HCT116 (cell line): ENCODE data around the gene GDF2. TPM values are rescaled to one million over a fixed set of nuclear protein-coding genes. Genes with fewer than 3 reads are reported as not detected.

ENCODE experiments used
- ATAC-seq: fragments of 200-7000 bp; cut with Tn5 transposase; 2 replicates; pipeline ENCODE4 v1.9.1; 2020; ENCODE audit warnings: mild to moderate bottlenecking, moderate library complexity
- BruUV-seq: library from RNA; stranded (reverse); fragments of 400-500 nt; replicated peaks from 2 replicates; lab custom pipeline; 2021; lab: Mats Ljungman, UMichigan
- CTCF ChIA-PET: fragments of 300-600 bp; sonication (Branson Sonifier 250); formaldehyde crosslinking; loops from one replicate; lab custom pipeline; 2021; ENCODE audit warnings: antibody characterized with exemption; lab: Charles Lee
- POLR2A ChIA-PET: fragments of 300-600, 350-600 bp; sonication (Branson Sonifier 250); formaldehyde crosslinking; loops from one replicate; lab custom pipeline; 2021; ENCODE audit warnings: antibody characterized with exemption; lab: Charles Lee
- RAD21 ChIA-PET, 2 experiments: fragments of 300-600 bp; sonication (Branson Sonifier 250); formaldehyde crosslinking; loops; one replicate each; lab custom pipeline; 2023; ENCODE audit warnings: low total read pairs in 2 of 2; ENCODE audit not compliant: uncharacterized antibody in 2 of 2, unreplicated experiment in 2 of 2, low non-redundant PET in 1 of 2; lab: Charles Lee
- DNase-seq: peaks from one replicate; pipeline ENCODE4 v3.0.0-alpha.2; 2010; ENCODE audit warnings: low read depth, low spot score
- H2AFZ ChIP-seq: fragments of 200-600 bp; shearing (Covaris generic), sonication (generic); 2 replicates; pipeline ENCODE4 v1.6.1; 2017; ENCODE audit warnings: low read depth, mixed run types, mixed read lengths, antibody characterized with exemption, low read length; ENCODE audit not compliant: poor library complexity, severe bottlenecking
- H3K27ac ChIP-seq: 2 replicates; pipeline ENCODE4 v1.5.1; 2012; ENCODE audit warnings: low read depth, low read length
- H3K27me3 ChIP-seq: fragments of 200-600 bp; sonication (generic); 2 replicates; pipeline ENCODE4 v1.6.1; 2016; ENCODE audit warnings: mixed run types, low read length, mixed read lengths; ENCODE audit not compliant: insufficient read depth
- H3K36me3 ChIP-seq, 2 experiments: fragments of 200-500 bp in 1 of 2; fragments of 200-600 bp in 1 of 2; sonication (Bioruptor generic) in 1 of 2; sonication (generic) in 1 of 2; 2 replicates each; pipeline versions ENCODE4 v1.5.1 to v1.6.1; 2014 to 2016; ENCODE audit warnings: low read length in 2 of 2, inconsistent platforms in 1 of 2, mixed read lengths in 1 of 2, mixed run types in 1 of 2; ENCODE audit not compliant: insufficient read depth in 2 of 2, control insufficient read depth in 1 of 2
- H3K4me1 ChIP-seq, 2 experiments: fragments of 200-600 bp in 1 of 2; sonication (generic) in 1 of 2; 2 replicates each; pipeline versions ENCODE4 v1.5.1 to v1.6.1; 2012 to 2017; ENCODE audit warnings: low read length in 2 of 2, inconsistent platforms in 1 of 2, mild to moderate bottlenecking in 1 of 2, mixed read lengths in 1 of 2, mixed run types in 1 of 2, moderate library complexity in 1 of 2; ENCODE audit not compliant: insufficient read depth in 2 of 2, control insufficient read depth in 1 of 2
- H3K4me2 ChIP-seq: fragments of 200-600 bp; sonication (generic); 2 replicates; pipeline ENCODE4 v1.6.1; 2017; ENCODE audit warnings: mixed run types, low read length, mixed read lengths
- H3K4me3 ChIP-seq, 2 experiments: fragments of 200-600 bp in 1 of 2; sonication (generic) in 1 of 2; replicated peaks in 1 of 2; 2 replicates each; pipeline ENCODE4 v1.5.1; 2011 to 2016; ENCODE audit warnings: low read length in 2 of 2, control low read depth in 1 of 2, low read depth in 1 of 2, mild to moderate bottlenecking in 1 of 2, mixed read lengths in 1 of 2, mixed run types in 1 of 2
- H3K79me2 ChIP-seq: fragments of 200-600 bp; sonication (generic); 2 replicates; pipeline ENCODE4 v1.6.1; 2017; ENCODE audit warnings: mild to moderate bottlenecking, mixed run types, low read length, moderate library complexity, mixed read lengths; ENCODE audit not compliant: insufficient read depth
- H3K9ac ChIP-seq: fragments of 200-600 bp; sonication (generic); 2 replicates; pipeline ENCODE4 v1.6.1; 2016; ENCODE audit warnings: low read length, mixed read lengths
- H3K9me2 ChIP-seq: fragments of 200-600 bp; sonication (generic), shearing (Covaris generic); 2 replicates; pipeline ENCODE4 v1.6.1; 2017; ENCODE audit warnings: mixed run types, mild to moderate bottlenecking, moderate library complexity; ENCODE audit not compliant: insufficient read depth
- H3K9me3 ChIP-seq, 2 experiments: fragments of 200-500 bp in 1 of 2; fragments of 200-600 bp in 1 of 2; sonication (Bioruptor generic) in 1 of 2; sonication (generic) in 1 of 2; 2 replicates each; pipeline ENCODE4 v1.6.1; 2014 to 2017; ENCODE audit warnings: low read length in 2 of 2, mixed read lengths in 2 of 2, inconsistent platforms in 1 of 2, low read depth in 1 of 2, mild to moderate bottlenecking in 1 of 2, mixed run types in 1 of 2, moderate library complexity in 1 of 2; ENCODE audit not compliant: control insufficient read depth in 1 of 2, insufficient read depth in 1 of 2
- H4K20me1 ChIP-seq: fragments of 200-600 bp; sonication (generic), shearing (Covaris generic); 2 replicates; pipeline ENCODE4 v1.6.1; 2017; ENCODE audit warnings: mixed run types, mild to moderate bottlenecking, moderate library complexity; ENCODE audit not compliant: insufficient read depth
- CBX3 ChIP-seq: IDR thresholded peaks from 2 replicates; pipeline ENCODE4 v1.6.1; 2012; ENCODE audit warnings: low read depth
- CEBPB ChIP-seq: IDR thresholded peaks from 2 replicates; pipeline ENCODE4 v1.6.1; 2012; ENCODE audit warnings: low read depth
- EGR1 ChIP-seq: IDR thresholded peaks from 2 replicates; pipeline ENCODE4 v1.6.1; 2012; ENCODE audit warnings: low read depth
- ELF1 ChIP-seq: IDR thresholded peaks from 2 replicates; pipeline ENCODE4 v1.6.1; 2012; ENCODE audit warnings: low read depth, borderline replicate concordance
- EZH2 ChIP-seq: fragments of 200-600 bp; sonication (generic); IDR thresholded peaks from 2 replicates; pipeline ENCODE4 v1.6.1; 2017; ENCODE audit warnings: antibody characterized with exemption, mixed run types
- EZH2phosphoT487 ChIP-seq: fragments of 200-600 bp; IDR thresholded peaks from 2 replicates; pipeline ENCODE4 v1.6.1; 2018; ENCODE audit warnings: antibody characterized with exemption, borderline replicate concordance
- FOSL1 ChIP-seq: IDR thresholded peaks from 2 replicates; pipeline ENCODE4 v1.6.1; 2012; ENCODE audit warnings: low read depth
- JUND ChIP-seq: IDR thresholded peaks from 2 replicates; pipeline ENCODE4 v1.6.1; 2012
- POLR2A ChIP-seq: IDR thresholded peaks from 2 replicates; pipeline ENCODE4 v1.7.0; 2011; ENCODE audit warnings: borderline replicate concordance; ENCODE audit not compliant: insufficient read depth, insufficient read length; ENCODE audit errors: extremely low read depth
- POLR2AphosphoS5 ChIP-seq: IDR thresholded peaks from 2 replicates; pipeline ENCODE4 v1.6.1; 2011; ENCODE audit warnings: mild to moderate bottlenecking, low read depth, low read length, moderate library complexity
- RAD21 ChIP-seq: IDR thresholded peaks from 2 replicates; pipeline ENCODE4 v1.6.1; 2012; ENCODE audit warnings: low read depth, mild to moderate bottlenecking
- SP1 ChIP-seq: IDR thresholded peaks from 2 replicates; pipeline ENCODE4 v1.6.1; 2012; ENCODE audit warnings: low read depth
- SRF ChIP-seq: IDR thresholded peaks from 2 replicates; pipeline ENCODE4 v1.6.1; 2012; ENCODE audit warnings: low read depth
- TCF7L2 ChIP-seq: IDR thresholded peaks from 2 replicates; pipeline ENCODE4 v1.7.0; 2011; ENCODE audit warnings: borderline replicate concordance, inconsistent platforms; ENCODE audit not compliant: insufficient read depth, insufficient read length; ENCODE audit errors: extremely low read depth
- YY1 ChIP-seq: IDR thresholded peaks from 2 replicates; pipeline ENCODE4 v1.6.1; 2011; ENCODE audit warnings: low read length, low read depth, moderate library complexity, mild to moderate bottlenecking; ENCODE audit not compliant: insufficient replicate concordance; ENCODE audit errors: extremely low read depth
- ZFX ChIP-seq: fragments of 450-650 bp; IDR thresholded peaks from 2 replicates; pipeline ENCODE4 v1.6.1; 2017
- ZNF274 ChIP-seq: fragments of 200-500 bp; sonication (Bioruptor generic); IDR thresholded peaks from 2 replicates; pipeline ENCODE4 v1.6.1; 2014; ENCODE audit warnings: mild to moderate bottlenecking, low read depth, low read length, inconsistent platforms
- intact Hi-C: fragments of 100-400 bp; cut with micrococcal nuclease; formaldehyde crosslinking; loops from 2 replicates; pipeline ENCODE4 v1.10.0; 2022
- total RNA-seq: library from RNA; stranded (reverse); gene quantifications from one replicate; pipeline ENCODE4 v1.2.1, GENCODE V29; 2021; ENCODE audit not compliant: unreplicated experiment
- TF ChIP-seq, protein P1 (sequence below): IDR thresholded peaks from 2 replicates; pipeline ENCODE4 v1.6.1; 2012
- TF ChIP-seq, protein P2 (sequence below): IDR thresholded peaks from 2 replicates; pipeline ENCODE4 v1.6.1; 2012
- TF ChIP-seq, protein P3 (sequence below): IDR thresholded peaks from 2 replicates; pipeline ENCODE4 v1.6.1; 2011; ENCODE audit warnings: mild to moderate bottlenecking, low read length, moderate library complexity; ENCODE audit not compliant: insufficient replicate concordance; ENCODE audit errors: extremely low read depth

Gene GDF2
- total RNA-seq, 1 experiment from 2014 or later: not detected

DNA sequence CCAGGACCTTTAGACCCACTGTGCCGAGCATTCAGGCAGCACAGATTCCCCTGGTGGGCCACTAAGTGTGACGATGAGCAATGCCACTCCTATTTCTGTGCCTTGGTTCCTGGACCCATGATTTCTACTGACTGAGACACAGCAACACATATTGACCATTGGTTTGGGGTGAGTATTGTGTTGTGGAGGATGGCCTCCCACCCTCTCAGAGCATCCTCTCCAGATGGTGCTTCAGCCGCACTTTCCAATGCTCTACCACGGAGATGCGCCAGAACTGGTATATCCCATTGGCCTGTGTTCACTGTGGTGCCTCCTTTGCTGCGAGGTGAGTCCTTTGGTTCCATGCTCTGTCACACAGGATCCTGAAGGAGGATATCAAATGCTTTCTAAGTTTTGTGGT is 32.3 kb upstream of the GDF2 start:
- Histone ChIP-seq H3K4me1 (no peaks in the 10 kb centered on the region), H3K9me3 (no peaks in the 10 kb centered on the region), H3K27me3 (no peaks in the 10 kb centered on the region), H3K4me3 (no peak overlapping the region), H3K27ac (no peak overlapping the region), H3K9me2 (no peaks in the 10 kb centered on the region), H3K4me2 (no peak overlapping the region), H3K36me3 (no peaks in the 10 kb centered on the region), H2AFZ (no peak overlapping the region), H4K20me1 (no peaks in the 10 kb centered on the region), H3K9ac (no peak overlapping the region), H3K79me2 (no peaks in the 10 kb centered on the region)
- CTCF ChIA-PET: no interaction called here
- ATAC-seq (no peak), DNase-seq (no peak)
- RAD21 ChIA-PET: no interaction called here
- POLR2A ChIA-PET: no interaction called here
- TF ChIP-seq FOSL1: no peak
- intact Hi-C loops: no loop called here
- no TSS peak for BruUV-seq

DNA sequence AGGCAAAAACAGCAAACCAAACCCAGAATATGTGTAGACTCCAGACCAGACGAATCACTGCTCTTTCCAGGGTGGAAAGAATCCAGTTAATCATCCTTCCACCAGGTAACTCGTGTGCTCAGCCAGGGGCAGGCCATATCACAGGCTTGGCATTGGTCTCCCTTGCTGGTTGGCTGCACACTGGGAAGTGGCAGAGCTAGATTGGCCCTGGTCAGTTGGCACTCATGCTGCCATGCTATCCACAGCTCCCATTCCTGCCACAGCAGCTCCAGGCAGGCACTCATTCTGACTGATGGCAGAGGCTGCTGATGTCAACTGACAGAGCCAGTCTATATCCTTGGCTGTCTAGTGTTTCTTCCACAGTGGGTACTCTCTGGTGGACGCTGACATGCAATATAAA is 31.9 kb upstream of the GDF2 start:
- no peaks in the 10 kb centered on the region for H3K36me3 ChIP-seq
- no peaks in the 10 kb centered on the region for H3K4me1 ChIP-seq
- H3K9me3 ChIP-seq: no peaks in the 10 kb centered on the region
- TF ChIP-seq ZFX (no peak), YY1 (no peak), ZNF274 (no peak), CBX3 (no peak), EGR1 (no peak), RAD21 (no peak), EZH2 (no peak), POLR2AphosphoS5 (no peak), TCF7L2 (no peak), CEBPB (no peak), SP1 (no peak), FOSL1 (no peak), SRF (no peak), JUND (no peak), EZH2phosphoT487 (no peak), POLR2A (no peak), ELF1 (no peak)
- TF ChIP-seq, protein P1, sequence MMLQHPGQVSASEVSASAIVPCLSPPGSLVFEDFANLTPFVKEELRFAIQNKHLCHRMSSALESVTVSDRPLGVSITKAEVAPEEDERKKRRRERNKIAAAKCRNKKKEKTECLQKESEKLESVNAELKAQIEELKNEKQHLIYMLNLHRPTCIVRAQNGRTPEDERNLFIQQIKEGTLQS: no peak
- TF ChIP-seq, protein P2, sequence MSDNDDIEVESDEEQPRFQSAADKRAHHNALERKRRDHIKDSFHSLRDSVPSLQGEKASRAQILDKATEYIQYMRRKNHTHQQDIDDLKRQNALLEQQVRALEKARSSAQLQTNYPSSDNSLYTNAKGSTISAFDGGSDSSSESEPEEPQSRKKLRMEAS: no peak
- TF ChIP-seq, protein P3, sequence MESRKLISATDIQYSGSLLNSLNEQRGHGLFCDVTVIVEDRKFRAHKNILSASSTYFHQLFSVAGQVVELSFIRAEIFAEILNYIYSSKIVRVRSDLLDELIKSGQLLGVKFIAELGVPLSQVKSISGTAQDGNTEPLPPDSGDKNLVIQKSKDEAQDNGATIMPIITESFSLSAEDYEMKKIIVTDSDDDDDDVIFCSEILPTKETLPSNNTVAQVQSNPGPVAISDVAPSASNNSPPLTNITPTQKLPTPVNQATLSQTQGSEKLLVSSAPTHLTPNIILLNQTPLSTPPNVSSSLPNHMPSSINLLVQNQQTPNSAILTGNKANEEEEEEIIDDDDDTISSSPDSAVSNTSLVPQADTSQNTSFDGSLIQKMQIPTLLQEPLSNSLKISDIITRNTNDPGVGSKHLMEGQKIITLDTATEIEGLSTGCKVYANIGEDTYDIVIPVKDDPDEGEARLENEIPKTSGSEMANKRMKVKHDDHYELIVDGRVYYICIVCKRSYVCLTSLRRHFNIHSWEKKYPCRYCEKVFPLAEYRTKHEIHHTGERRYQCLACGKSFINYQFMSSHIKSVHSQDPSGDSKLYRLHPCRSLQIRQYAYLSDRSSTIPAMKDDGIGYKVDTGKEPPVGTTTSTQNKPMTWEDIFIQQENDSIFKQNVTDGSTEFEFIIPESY: no peak
- TF ChIP-seq, all 23 proteins: peak for 0
- ATAC-seq: no peak
- no peaks in the 10 kb centered on the region for H3K27me3 ChIP-seq
- H3K9ac ChIP-seq: no peak overlapping the region
- no peak overlapping the region for H2AFZ ChIP-seq
- no peak overlapping the region for H3K4me2 ChIP-seq
- no peak overlapping the region for H3K4me3 ChIP-seq
- no peak overlapping the region for H3K27ac ChIP-seq
- no TSS peak for BruUV-seq
- no peaks in the 10 kb centered on the region for H3K9me2 ChIP-seq
- ChIA-PET POLR2A (no interaction called here), CTCF (no interaction called here), RAD21 (no interaction called here)
- intact Hi-C loops: no loop called here
- DNase-seq: no peak
- no peaks in the 10 kb centered on the region for H3K79me2 ChIP-seq
- no peaks in the 10 kb centered on the region for H4K20me1 ChIP-seq
